HTERT RPE-1 (cell line): ENCODE data around the gene DLG2.

ENCODE experiments used
- in situ Hi-C: fragments of 300-500 bp; cut with MboI; formaldehyde crosslinking; loops from 4 replicates; pipeline ENCODE4 v1.14.3; 2020; ENCODE audit warnings: low sequenced_read_pairs

DLG2 gene

DNA sequence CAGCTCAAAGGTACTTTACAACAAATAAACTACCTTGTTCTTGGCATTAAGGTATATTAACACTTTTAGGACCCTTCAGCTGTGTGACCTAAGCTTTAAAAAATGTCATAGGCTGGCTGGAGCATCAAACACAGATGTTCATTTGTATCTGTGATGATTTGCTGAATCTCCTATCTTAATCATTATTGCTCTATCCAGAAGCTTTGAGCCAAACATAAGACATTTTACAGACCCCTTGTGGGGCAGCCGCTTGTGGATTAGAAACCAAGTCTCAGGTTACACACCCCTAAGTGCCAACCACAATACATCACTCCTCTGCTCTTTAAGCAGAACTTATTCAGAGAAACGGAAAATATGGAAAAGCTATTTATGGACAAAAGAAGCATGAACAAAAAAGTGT, 1946.8 kb downstream of the DLG2 start:
- in situ Hi-C loops = no loop called here

DNA sequence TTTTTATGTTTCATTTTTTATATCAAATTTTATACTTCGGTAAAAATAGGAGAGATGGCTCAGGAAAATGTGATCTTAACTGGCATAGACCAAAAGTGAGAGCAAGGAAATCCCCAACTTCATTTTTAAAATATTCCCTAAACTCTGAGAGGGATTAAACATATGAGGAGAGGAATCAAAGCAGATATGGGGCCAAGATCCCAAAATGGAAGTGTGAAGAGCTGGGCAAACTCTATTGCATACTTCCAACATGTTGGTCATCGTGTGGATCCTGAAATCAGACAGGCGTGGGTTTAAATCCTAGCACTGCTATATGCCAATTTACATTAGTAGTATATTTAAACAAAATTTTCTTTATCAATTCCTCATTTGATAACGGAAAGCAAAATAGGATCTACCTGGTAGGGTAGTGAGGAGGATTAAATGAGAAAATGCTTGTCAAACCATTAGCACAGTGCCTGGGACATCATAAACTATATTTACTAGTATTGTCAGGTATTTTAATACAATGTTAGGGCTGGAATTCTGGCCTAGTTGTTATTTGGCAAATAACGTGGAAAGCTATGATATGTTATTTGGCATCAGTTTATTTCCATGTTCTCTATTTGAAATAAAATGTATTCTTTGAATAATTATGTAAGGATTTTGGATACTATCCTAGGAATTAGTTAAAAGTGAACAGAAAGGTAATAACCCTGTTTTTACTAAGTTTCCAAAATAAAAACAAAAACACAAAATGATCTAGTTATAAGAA, 1948.1 kb downstream of the DLG2 start:
- in situ Hi-C loops = no loop called here

DNA sequence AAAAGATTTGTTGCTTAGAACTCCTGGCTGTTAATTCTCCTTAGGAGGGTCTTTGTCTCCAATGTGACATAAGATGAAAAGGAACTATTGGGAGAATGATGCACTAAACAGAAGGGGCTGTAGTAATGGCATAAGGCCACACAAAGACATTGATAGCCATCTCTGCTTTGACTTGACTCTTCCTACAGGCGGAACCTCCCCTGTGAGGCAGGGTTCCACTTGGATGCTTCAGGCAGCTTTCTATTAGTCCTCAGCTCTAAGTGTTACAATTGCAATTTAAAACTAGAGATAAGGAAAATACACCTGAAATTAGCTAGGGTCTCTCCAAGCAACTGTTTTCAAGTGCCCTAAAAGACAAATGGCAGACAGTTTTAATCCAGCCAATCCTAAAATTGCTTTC, 1949.4 kb downstream of the DLG2 start:
- in situ Hi-C loops = no loop called here

DNA sequence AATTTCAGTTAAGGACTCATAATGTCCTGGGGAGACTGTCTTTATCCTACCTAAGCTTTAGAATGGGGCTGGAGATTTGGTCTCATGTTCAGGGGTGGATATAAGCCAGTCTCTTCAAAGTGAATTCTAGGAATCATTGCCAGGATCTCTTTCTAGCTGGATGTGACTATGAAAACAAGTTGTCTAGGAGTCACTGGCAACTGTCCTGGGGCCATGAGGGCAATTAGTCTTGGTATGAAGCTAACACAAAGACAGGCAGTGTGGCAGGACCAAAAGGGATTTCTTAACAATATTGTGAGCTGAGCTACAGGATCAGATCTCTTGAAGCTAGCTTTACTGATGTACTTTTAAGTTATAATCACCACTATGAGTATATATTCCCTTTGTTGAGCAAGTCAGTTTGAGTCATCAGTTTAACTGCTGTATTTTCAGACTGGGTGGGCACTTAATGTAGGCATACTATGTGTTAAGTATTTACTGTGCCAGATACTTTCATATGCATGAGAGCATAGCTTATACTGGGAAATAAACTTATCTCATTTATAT, 1951.0 kb downstream of the DLG2 start:
- in situ Hi-C loops = no loop called here

DNA sequence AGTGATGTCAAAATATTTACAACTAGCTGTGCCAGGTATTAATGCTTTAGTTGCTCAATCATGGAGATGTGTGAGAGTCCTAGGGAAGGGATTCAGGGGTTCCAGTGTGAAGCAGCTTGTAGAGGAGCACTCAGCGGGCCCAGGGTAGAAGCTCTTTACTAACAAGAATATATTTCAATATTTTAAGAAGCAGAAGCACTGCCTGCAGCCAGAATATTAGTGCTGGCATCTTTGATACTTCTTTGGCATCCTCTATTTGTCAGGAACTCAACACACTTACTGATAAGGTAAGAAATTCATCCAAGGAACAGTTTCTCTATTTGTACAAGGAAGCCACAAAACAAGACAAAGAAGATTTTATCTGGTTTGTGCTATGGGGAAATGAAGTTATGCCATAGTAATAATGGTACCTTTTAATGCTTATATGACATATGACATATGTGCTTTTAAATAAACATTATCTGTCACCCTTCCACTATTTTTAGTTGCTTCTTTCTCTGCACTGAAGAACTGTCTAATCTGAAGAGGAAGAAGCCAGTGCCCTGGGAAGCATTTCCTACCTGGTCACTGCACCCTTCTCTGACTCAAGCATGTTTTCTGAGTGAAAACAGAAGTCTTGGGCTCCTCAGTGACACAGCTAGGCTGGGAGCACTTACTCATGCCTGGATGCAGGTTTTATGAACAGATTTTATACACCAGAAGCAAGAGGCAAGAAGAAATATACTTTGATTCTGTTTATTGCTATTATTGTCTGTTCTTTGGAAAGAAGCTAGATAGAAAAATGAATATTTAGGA, 1952.8 kb downstream of the DLG2 start:
- in situ Hi-C loops = no loop called here

DNA sequence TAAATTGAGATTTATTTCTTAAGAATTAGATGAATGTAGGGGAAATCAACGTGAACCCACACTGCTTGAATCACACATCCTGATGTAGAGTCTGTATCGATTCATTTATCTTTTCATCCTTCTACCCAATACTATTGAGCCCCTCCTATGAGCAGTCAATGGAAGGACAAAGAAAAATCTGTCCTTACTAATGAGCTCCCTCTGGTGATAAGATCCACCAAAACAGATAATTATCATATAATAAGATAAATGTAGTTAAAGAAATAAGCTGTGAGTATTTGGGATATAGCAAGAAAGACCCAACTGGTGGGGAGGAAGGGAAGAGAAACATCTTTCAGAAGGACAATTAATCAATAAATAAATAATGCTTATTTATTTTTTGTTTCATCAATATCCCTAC, 1955.9 kb downstream of the DLG2 start:
- in situ Hi-C loops = no loop called here

DNA sequence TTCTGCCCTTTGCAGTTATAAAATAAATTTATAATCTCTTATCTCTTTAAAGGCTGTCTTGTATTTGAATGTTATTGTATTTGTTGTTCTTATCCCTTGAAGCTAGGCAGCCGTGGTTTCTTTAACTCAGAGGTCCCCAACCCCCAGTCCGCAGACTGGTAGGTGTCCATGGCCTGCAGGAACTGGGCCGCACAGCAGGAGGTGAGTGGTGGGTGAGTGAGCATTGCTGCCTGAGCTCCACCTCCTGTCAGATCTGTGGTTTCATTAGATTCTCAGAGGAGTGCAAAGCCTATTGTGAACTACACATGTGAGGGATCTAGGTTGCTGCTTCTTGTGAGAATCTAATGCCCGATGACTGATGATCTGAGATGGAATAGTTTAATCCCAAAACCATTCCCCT, 1961.0 kb downstream of the DLG2 start:
- in situ Hi-C loops = no loop called here

DNA sequence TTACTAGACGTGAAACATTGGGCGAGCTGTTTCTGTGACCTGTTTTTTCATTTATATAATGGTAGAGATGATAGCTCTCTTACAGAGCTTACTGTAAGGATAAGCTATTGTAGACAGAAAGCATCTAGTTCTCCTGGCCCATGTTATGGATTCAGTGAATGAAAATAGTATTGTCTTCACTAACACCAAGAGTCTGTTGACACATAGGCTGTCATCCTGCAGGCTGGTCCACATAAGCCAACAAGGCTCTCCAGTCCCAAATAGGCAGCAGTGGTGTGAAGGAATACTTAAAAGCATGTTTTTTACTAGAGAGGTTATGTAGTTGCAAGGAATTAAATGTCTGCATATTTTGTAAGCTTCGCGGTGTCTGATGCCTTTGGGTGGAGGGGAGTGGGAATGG, 1963.2 kb downstream of the DLG2 start:
- in situ Hi-C loops = no loop called here

DNA sequence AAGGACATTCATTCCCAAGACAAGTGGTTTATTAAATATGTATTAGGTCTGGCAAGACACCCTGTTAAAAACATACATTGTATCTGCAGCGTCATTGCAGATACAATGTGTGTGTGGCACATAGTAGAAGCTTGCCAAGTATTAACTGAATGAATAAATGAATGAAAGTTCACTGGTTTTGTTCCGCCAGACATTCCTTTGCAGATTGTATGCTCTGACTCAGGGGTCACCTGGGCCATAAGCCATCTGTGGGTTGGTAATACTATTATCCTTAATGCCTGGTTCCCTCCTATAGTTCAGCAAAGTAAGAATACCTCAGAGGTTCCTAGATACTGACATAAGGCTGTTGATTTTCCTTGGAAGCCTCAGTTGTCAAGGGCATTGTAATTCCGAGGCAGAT, 1963.7 kb downstream of the DLG2 start:
- in situ Hi-C loops = no loop called here

DNA sequence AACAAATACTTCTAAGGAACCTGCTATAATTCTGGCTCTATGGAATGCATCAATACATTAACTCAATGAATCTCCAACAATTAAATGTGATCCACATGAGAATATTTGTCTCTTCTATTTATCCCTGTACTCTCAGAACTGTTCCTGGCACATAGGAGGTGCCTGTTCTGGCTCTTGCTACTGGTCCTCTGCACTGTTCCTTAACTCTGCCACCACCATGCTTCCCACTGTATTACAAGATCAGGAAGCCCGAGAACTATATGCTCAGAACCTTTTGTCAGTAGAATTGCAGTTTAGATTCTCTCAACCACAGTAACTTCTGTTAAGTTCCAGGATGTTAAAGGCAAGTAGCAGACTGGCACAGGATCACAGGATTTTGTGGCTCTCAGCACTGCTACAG, 1964.7 kb downstream of the DLG2 start:
- in situ Hi-C loops = no loop called here

DNA sequence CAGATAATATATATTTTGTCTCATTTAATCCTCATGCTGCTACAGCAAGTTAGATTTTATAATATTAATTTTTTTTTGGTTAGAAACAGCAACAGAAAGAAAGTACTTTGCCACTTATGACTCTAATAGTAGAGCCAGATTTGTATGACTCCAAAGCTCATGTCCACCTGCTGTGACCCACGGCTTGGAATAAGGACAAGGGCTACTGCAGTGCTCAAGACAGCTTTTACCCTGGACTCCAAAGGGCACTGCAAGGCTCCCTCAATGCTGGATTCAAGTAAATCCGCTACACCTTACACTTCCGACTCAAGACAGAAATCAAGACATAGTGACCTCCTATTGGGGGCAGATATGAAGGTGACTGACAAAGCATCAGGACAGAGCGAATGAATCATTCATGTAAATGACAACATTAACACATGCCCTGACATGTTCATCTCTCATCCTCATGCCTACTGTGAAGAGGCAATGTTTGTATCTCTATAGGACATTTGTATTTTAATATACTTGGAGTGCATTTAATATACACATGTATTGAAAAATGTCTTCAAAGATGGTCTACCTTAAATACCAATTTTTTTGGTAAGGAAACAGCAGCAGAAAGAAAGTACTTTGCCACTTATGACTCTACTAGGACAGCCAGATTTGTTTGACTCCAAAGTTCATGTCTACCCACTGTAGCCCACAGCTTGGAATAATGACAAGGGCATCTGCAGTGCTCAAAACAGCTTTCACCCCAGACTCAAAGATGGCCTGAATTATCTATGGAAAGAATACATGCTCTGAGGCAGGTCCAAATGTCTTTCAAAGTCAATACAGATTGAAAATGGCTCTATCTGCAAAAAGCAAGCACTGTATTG, 1965.4 kb downstream of the DLG2 start:
- in situ Hi-C loops = no loop called here

DNA sequence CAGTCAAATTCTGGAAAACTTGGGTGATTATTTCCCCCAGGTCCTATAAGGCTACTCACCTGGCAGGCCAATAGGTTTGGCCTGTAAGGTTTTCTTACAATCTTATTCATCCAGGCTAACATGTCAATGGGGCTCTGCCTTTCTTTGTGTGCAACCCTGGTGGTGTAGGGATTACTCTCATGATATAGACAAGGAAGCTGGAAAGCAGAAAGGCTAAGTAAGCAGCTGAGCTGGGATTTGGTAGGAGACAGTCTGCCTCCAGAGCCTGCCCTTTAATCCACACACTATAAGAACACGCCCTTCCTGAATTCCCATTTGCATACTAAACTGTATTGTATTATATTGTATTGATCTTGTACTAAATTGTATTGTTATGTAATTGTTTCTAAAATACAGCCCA, 1967.7 kb downstream of the DLG2 start:
- in situ Hi-C loops = no loop called here

DNA sequence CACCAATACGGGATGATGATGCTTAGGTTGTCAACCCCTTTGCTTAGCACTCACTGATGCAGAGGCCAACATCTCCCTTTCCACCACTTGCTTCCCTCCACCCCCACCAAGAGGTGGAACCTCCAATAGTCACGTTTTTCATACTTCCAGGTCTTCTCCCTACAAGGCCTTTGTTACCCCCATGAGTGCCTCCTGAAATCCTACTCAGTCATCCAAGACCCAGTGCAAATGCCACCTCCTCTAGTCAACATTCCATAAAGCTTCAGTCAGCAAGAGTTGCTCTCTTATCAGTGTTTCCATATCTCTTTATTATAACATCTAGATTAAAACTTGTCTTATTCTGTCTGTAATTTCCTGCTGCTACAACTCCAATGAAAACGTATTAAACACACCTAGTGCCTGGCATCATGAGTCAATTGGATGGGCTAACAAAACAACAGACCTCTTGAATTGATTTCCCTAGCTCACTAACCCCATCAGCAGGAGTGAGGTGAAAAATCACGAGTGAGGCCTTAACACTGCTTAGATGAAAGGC, 1970.3 kb downstream of the DLG2 start:
- in situ Hi-C loops = no loop called here

DNA sequence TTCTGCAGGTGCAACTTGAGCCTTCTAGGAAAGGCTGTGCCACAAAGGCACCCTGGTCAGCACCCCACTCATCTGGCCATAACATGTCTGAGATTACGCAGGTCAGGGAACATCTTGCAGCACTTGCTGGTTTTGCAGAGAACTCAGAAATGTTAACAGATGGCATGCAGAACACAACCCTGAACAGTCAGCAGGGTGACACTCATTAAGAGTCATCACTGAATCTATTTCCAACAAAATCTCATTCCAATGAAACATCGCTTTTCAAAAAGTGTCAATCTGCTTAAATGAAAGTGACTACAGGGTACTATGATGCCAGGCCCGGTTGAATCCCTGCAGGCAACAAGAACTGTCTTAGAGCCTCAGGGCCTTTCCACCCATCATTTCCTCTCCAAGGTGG, 1971.2 kb downstream of the DLG2 start:
- in situ Hi-C loops = no loop called here

DNA sequence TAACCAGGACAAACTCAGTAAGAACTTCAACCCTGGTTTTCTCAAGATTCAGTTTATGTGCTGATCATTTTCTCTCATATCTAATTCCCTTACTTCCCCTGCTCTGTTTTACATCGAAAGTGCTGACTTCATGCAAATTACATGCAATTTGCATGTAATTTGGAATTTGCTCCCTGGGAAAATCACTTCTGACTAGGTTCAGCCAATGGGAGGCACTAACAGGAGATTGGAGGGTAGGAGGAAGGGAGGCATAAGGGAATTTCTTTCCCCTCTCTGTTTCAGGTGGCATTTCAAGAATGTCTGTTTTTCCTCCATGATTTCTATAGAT, 1977.7 kb downstream of the DLG2 start:
- in situ Hi-C loops = no loop called here

DNA sequence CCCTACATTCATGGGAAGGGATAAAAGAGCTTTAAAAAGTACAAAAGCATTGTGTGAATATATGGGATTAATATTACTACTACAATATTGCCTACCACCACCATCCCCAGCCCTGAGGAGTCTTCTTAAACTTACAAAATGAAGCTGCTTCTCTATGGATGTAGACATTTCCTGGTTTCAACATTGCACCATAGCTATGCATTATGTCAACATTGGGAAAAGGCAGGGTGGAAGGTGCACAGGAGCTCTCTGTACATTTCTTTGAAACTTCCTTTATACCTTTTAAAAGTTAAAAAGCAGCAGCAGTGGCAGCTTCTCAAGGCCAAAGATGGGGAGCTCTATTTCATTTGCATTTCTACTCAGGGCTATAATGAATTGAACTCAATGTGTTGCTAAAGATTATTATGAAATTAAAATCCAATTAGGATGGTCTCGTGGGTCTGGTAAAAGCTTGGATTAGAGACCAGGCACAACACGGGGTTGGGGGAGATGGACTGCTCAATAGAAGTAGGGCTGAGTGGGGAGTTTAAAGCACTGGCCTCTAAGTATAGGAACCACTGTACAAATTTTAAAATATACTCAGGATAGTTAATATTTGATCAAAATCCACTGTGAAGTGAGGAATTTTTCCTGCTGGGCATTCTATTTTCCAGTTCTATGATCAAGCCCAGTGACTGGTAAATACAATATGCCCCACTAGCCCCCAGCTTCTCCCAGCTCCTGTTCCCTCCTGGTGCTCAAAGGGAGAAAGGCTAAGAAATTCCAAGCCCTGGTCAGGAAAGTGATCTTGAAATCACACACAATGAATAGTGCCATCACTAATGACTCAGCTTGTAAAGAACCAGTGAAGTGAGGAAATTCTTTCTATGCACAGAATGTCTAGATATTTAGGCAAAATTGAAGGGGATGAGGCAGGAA, 1978.3 kb downstream of the DLG2 start:
- in situ Hi-C loops = no loop called here

DNA sequence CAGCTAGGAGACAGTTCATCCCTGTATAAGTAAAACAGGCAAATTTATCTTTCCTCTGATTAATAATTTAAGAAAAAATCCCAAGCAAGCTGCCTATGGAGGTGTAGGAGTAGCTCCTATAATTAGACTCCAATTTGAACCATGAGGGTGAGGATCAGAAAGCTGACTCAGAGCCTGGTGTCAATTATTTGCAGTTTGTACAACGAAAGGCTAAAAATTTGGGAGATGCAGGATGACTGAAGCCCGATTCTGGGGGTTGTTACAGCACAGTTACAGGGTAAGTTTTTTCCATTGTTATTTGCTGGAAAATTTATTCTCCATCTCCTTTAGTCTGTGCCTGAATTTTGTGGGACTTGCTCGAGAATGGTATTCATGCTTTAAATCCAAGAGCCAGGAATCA, 1981.6 kb downstream of the DLG2 start:
- in situ Hi-C loops = no loop called here

DNA sequence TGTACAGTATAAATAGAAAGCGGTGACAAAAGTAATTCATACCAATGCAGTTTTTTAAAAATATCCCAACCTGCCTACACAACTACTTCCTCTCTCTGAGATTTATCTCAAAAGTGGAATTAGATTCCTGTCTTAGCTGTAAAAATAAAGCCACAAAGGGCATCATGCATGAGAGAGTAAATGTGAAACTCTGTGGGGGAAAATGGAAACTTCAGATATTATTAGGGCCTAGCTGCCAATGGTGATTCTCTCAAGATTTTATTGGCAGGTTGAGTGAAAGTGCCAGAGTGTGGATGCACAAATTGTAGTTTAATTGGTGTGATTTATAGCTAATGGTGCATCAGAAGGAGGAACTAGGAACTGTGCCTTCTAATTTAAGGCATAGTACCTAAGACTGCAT, 1984.0 kb downstream of the DLG2 start:
- in situ Hi-C loops = no loop called here

DNA sequence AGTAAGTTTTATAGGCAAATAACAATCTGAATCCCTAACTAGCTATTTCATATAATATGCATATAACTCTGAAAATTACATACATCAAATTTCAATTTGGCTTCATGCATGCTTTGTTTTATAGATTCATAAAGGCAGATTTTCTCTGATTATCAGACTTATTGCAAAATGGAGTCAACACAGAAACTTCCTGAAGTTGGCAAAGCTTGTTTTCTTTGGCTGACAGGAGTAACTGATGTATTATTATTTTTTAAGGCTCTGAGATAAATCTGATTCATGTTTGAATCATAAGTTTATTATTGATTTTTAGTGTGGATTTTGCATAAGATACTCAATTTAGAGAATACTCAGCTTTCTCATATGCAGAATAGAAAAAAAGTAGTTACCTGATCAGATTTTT, 1984.6 kb downstream of the DLG2 start:
- in situ Hi-C loops = no loop called here

DNA sequence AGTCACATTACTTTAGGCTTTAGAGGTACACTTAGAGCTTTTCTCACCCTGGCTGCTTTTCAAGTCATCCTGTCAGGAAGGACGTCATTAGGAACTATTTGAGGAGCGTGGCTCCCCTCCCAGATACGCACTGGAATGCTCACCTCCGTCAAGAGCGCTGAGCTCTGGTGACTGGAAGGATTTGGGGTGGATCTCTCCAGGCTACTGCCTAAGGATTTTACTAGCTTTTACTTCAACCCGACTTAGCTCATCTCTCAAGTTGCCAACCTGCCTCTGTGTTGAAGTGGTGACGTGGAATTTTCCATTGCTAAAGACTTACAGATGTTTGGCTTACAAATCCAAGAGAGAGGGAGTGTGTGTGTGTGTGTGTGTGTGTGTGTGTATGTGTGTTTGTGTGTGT, 1985.6 kb downstream of the DLG2 start:
- in situ Hi-C loops = no loop called here
